Body of pancreas (tissue), 4 donors: Measurements from ENCODE around the gene MESP2. TPM values are rescaled to one million over a fixed set of nuclear protein-coding genes. Genes with fewer than 3 reads are reported as not detected.

Experiments
- ATAC-seq: fragments of 150-250 bp; one replicate; pipeline ENCODE4 v1.9.1; 2016
- DNase-seq, 4 donors: peaks; one replicate each; pipeline ENCODE4 v3.0.0-alpha.2; 2019
- H3K27ac ChIP-seq, 4 donors: fragments of 200-600 bp; sonication (generic); 1 replicate in 3 of 4; 2 replicates in 1 of 4; pipeline versions ENCODE4 v1.5.1 to v1.6.1; 2016 to 2019; ENCODE audit warnings: mild to moderate bottlenecking in 1 of 4, mixed read lengths in 1 of 4, moderate library complexity in 1 of 4
- H3K27me3 ChIP-seq, 2 donors: fragments of 200-600 bp; sonication (generic); one replicate each; pipeline ENCODE4 v1.6.0; 2016; ENCODE audit warnings: mild to moderate bottlenecking in 1 of 2
- H3K36me3 ChIP-seq, 2 donors: fragments of 200-600 bp; sonication (generic); replicated peaks in 1 of 2; 2 replicates each; pipeline ENCODE4 v1.5.1; 2016; ENCODE audit warnings: low read depth in 2 of 2; ENCODE audit not compliant: insufficient read depth in 1 of 2
- H3K4me1 ChIP-seq: fragments of 200-600 bp; sonication (generic); one replicate; pipeline ENCODE4 v1.6.0; 2016
- H3K4me3 ChIP-seq, 2 donors: fragments of 200-600 bp; sonication (generic); 1 replicate in 1 of 2; 2 replicates in 1 of 2; pipeline ENCODE4 v1.5.1; 2016 to 2019
- H3K9me3 ChIP-seq, 3 donors: fragments of 200-600 bp; sonication (generic); 1 replicate in 2 of 3; 2 replicates in 1 of 3; pipeline ENCODE4 v1.5.1; 2016
- POLR2A ChIP-seq, 3 donors: fragments of 450-650 bp; IDR thresholded peaks; one replicate each; pipeline ENCODE4 v1.6.1; 2016; ENCODE audit warnings: antibody characterized with exemption in 3 of 3, mild to moderate bottlenecking in 2 of 3
- WGBS, 2 donors: methylation state at CpG; one replicate each; pipeline ENCODE4 v1.1.5; 2017; 5-methylcytosine and 5-hydroxymethylcytosine counted together
- intact Hi-C: fragments of 100-400 bp; cut with DNase I; formaldehyde crosslinking; loops from one replicate; pipeline ENCODE4 v1.15.1; 2023
- total RNA-seq, 2 donors: library from RNA; depleted of rRNA; stranded (reverse); fragments of >200 nt; gene quantifications; one replicate each; pipeline ENCODE4 v1.1.0, GENCODE V29; 2016
- TF ChIP-seq, protein P1 (sequence below), 7 experiments: fragments of 450-650 bp in 4 of 7; fragments of 200-600 bp in 3 of 7; sonication (generic) in 3 of 7; IDR thresholded peaks; one replicate each; pipeline ENCODE4 v1.5.1; 2016 to 2019; ENCODE audit warnings: antibody characterized with exemption in 7 of 7

The MESP2 gene
- total RNA-seq, 2 donors from 2014 or later: 1.8 TPM; not detected in 1

DNA sequence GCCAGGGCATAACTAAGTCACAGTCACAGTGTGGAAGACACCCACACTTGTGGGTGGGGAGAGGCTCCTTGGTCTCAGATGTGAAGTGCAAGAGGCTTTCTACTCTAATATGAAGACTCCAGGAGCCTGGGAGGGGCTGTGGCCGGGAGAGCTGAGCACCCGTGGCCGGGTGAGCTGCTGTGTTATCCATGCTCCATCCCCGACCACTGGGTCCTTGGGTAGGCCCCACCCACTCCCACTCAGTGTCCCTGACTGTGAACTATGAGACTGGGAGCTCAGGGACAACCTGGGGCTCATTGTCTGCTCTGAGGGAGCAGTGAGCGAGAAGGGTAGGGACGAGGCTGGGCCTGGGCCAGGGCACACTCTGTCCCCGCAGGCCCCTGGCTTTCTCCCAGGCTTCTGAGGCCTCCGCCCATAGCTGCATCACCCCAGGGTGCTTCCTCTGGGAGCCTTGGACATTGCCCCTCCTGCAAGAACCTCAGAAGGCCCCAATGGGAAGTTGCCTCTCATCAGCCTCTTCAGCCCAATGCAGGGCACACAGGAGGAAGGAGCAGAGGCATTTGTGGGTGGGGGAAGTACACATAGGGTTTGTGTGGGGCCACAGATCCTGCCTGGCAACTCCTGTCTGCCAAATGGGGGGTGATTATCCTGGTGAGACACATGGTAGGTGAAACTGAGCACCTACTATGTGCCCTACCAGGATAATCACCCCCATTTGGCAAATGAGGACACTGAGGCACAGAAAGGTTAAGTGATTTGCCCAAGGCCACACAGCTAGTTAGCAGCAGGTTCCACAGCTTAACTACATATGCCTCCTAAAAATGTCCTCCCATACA is 36.1 kb downstream of the MESP2 start:
- H3K4me3 ChIP-seq: no peak overlapping the region
- peak overlapping the region; percentile 35 to 63 (median 46) for H3K27ac ChIP-seq
- ATAC-seq (peak; percentile 81), DNase-seq (peak; percentile 73 to 95 (median 88))
- H3K4me1 ChIP-seq: peaks cover 51% of the 10 kb centered on the region
- TF ChIP-seq, protein P1, sequence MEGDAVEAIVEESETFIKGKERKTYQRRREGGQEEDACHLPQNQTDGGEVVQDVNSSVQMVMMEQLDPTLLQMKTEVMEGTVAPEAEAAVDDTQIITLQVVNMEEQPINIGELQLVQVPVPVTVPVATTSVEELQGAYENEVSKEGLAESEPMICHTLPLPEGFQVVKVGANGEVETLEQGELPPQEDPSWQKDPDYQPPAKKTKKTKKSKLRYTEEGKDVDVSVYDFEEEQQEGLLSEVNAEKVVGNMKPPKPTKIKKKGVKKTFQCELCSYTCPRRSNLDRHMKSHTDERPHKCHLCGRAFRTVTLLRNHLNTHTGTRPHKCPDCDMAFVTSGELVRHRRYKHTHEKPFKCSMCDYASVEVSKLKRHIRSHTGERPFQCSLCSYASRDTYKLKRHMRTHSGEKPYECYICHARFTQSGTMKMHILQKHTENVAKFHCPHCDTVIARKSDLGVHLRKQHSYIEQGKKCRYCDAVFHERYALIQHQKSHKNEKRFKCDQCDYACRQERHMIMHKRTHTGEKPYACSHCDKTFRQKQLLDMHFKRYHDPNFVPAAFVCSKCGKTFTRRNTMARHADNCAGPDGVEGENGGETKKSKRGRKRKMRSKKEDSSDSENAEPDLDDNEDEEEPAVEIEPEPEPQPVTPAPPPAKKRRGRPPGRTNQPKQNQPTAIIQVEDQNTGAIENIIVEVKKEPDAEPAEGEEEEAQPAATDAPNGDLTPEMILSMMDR (IDR thresholded peaks at IDR 0.05): no peak
- no peak for TF ChIP-seq POLR2A (IDR thresholded peaks at IDR 0.05)
- H3K27me3 ChIP-seq: peaks cover 0 to 4% of the 10 kb centered on the region in 2 donors
- WGBS, 2 donors: 53 to 57% methylated on average over 4 to 8 of the region's 8 CpGs
- no peaks in the 10 kb centered on the region for H3K9me3 ChIP-seq
- H3K36me3 ChIP-seq: no peaks in the 10 kb centered on the region
- intact Hi-C loops: no loop called here

DNA sequence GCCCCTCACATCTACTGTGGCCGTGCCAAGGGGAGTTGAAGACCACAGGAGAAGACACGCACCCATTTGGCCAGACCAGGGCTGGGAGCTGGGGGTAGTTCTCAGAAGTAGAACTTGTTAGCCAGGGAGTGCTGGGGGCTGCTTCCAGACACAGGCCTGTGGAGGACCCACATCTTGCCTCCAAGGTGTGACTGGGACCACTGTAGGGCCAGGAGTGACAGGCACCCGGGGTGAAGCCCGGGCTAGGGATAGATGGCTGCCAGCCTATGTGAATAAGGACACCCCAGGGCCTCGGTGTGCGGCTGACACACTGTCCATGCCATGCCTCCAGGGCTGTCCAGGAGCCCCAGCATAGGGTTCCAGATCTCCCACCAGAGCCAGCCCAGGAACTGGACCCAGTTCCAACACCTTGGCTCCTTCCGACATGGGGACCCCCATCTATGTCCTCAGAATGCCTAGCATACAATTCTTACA is 36.8 kb downstream of the MESP2 start:
- intact Hi-C loops: no loop called here
- no peak for DNase-seq
- 94 to 96% methylated on average over 3 to 7 of the region's 7 CpGs for WGBS, 2 donors
- ATAC-seq: no peak
- H3K4me1 ChIP-seq: peaks cover 48% of the 10 kb centered on the region
- H3K36me3 ChIP-seq: no peaks in the 10 kb centered on the region
- TF ChIP-seq, protein P1 (IDR thresholded peaks at IDR 0.05): no peak
- no peak for TF ChIP-seq POLR2A (IDR thresholded peaks at IDR 0.05)
- no peak overlapping the region for H3K4me3 ChIP-seq
- peaks cover 0 to 4% of the 10 kb centered on the region in 2 donors for H3K27me3 ChIP-seq
- H3K9me3 ChIP-seq: no peaks in the 10 kb centered on the region
- peak overlapping the region in 3 of 4 donors; percentile 35 to 63 (median 46) for H3K27ac ChIP-seq

DNA sequence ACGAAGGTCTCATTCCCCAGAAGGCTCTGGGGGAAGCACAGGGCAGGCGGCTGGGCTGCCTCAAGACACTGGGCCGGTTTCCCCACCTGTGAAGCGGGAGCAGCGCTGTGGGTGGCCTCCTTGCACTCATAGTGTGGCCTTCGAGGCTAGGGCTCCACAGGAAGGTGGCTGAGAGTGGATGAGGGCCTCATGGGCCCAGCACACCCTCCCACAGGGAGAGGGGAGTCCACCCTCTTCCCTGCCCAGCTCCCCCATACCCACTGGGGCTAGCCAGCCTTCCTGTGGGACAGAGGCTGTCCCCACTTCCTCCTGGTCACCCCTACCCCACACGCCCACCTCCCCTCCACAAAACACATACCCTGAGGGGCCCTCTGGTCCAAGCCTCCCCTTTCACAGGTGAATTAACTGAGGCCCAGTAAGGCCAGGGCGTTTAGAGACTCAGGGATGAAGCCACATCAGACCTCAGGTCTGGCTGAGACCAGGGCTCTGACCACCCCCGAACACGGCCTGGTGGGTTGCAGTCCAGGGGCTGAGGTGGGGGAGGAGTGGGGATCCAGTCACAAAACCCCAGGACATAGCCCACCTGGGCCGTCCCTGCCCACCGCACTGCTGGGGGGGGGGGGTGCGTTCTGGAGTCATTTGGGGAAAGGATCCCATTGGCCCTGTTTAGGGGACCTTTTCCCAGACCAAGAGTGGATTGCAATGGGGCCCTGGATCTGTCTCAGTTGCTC is 37.4 kb downstream of the MESP2 start:
- no peak overlapping the region for H3K4me3 ChIP-seq
- no peak overlapping the region for H3K27ac ChIP-seq
- WGBS, 2 donors: 82 to 90% methylated on average over 6 to 13 of the region's 13 CpGs
- ATAC-seq (no peak), DNase-seq (no peak)
- peaks cover 0 to 4% of the 10 kb centered on the region in 2 donors for H3K27me3 ChIP-seq
- TF ChIP-seq, protein P1 (IDR thresholded peaks at IDR 0.05): no peak
- no peak for TF ChIP-seq POLR2A (IDR thresholded peaks at IDR 0.05)
- H3K9me3 ChIP-seq: no peaks in the 10 kb centered on the region
- intact Hi-C loops: no loop called here
- H3K4me1 ChIP-seq: peaks cover 43% of the 10 kb centered on the region
- no peaks in the 10 kb centered on the region for H3K36me3 ChIP-seq

DNA sequence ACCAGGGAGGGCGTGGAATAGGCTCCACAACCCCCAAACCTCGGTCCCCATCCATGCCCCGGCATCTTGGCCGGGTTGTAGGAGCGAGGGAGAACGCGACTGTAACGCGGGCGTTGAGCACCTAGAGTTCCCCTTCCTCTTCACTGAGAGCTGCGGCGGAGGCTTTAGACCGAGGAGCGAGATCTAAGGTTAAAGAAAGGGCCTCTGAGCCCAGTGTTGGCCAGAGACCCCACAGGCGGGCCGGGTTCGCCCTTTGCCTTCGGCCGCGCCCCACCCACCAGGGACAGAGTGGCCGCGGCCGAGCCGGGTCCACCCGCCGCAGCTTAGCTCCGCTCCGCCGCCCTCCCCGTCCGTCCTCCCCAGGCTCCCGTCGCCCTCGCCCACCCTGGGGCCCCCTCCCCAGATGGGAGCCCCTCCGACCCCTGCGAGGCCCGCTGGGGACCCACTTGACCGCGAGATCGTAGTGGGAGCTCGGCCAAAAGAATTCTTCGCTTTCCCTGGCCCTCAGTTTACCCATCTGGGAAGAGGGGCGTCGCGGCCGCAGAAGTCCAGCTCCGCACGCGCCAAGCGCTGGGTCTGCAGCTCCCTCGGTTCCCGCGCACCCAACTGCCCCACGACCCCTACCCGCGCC is 38.1 kb downstream of the MESP2 start:
- Histone ChIP-seq H3K4me1 (peaks cover 36% of the 10 kb centered on the region), H3K27ac (no peak overlapping the region), H3K4me3 (peak overlapping the region in 1 of 2 donors; percentile 55), H3K27me3 (peaks cover 0 to 4% of the 10 kb centered on the region in 2 donors), H3K9me3 (no peaks in the 10 kb centered on the region), H3K36me3 (no peaks in the 10 kb centered on the region)
- WGBS, 2 donors: 32 to 63% methylated on average over 35 to 45 of the region's 56 CpGs
- TF ChIP-seq POLR2A (IDR thresholded peaks at IDR 0.05): no peak
- TF ChIP-seq, protein P1 (IDR thresholded peaks at IDR 0.05): no peak
- intact Hi-C loops: no loop called here
- DNase-seq (no peak), ATAC-seq (no peak)
